K562 (cell line): ENCODE measurements around the gene ANKEF1. TPM values are rescaled to one million over a fixed set of nuclear protein-coding genes. Genes with fewer than 3 reads are reported as not detected.

Source experiments
- ATAC-seq: fragments of 200-7000 bp; cut with Tn5 transposase; 3 replicates; pipeline ENCODE4 v1.9.1; 2020; ENCODE audit warnings: moderate library complexity
- BruUV-seq: library from RNA; stranded (reverse); fragments of 400-500 nt; replicated peaks from 2 replicates; lab custom pipeline; 2021; lab: Mats Ljungman, UMichigan
- CTCF ChIA-PET: fragments of 300-600 bp; formaldehyde crosslinking; extraction: SDS; loops from one replicate; lab custom pipeline; 2021; ENCODE audit warnings: low intra/inter-chr PET ratio; lab: Yijun Ruan, JAX
- POLR2A ChIA-PET: fragments of 300-600, 350-650 bp; sonication (Branson Sonifier 250); formaldehyde crosslinking; extraction: SDS; loops from one replicate; lab custom pipeline; 2021; ENCODE audit warnings: antibody characterized with exemption, inconsistent platforms; lab: Yijun Ruan, JAX
- DNase-seq, 4 experiments: peaks; one replicate each; pipeline versions ENCODE4 v3.0.0 to v3.0.0-alpha.2; 2011 to 2018; ENCODE audit warnings: low spot score in 3 of 4, mixed read lengths in 3 of 4; ENCODE audit errors: extremely low read depth in 1 of 4
- FAIRE-seq: peaks from 2 replicates; lab custom pipeline; 2011; peaks lifted over from hg19 to GRCh38; lab: Jason Lieb, UNC
- H2AFZ ChIP-seq: 2 replicates; pipeline ENCODE4 v1.6.0; 2011; ENCODE audit warnings: low read depth, low read length, control low read depth, inconsistent platforms
- H3K27ac ChIP-seq: fragments of 200-600 bp; 3 replicates; pipeline ENCODE4 v1.8.0; 2011; ENCODE audit warnings: low read depth, mild to moderate bottlenecking, control low read depth, inconsistent platforms, low read length, moderate library complexity, mixed read lengths; ENCODE audit errors: extremely low read depth
- H3K27me3 ChIP-seq, 2 experiments: fragments of 300-600 bp in 1 of 2; 2 replicates in 1 of 2; 3 replicates in 1 of 2; pipeline versions ENCODE4 v1.6.0 to v1.8.0; 2011; ENCODE audit warnings: inconsistent platforms in 2 of 2, low read length in 2 of 2, mild to moderate bottlenecking in 1 of 2, mixed read lengths in 1 of 2, moderate library complexity in 1 of 2; ENCODE audit not compliant: control insufficient read depth in 2 of 2, insufficient read depth in 2 of 2
- H3K36me3 ChIP-seq: fragments of 300-600 bp; 3 replicates; pipeline ENCODE4 v1.8.0; 2011; ENCODE audit warnings: mild to moderate bottlenecking, low read length, inconsistent platforms; ENCODE audit not compliant: control insufficient read depth, insufficient read depth
- H3K4me1 ChIP-seq, 2 experiments: fragments of 200-600 bp in 1 of 2; replicated peaks in 1 of 2; 2 replicates in 1 of 2; 3 replicates in 1 of 2; pipeline versions ENCODE4 v1.5.1 to v1.8.0; 2011; ENCODE audit warnings: inconsistent platforms in 2 of 2, low read length in 2 of 2, mild to moderate bottlenecking in 1 of 2, mixed read lengths in 1 of 2, moderate library complexity in 1 of 2; ENCODE audit not compliant: control insufficient read depth in 2 of 2, insufficient read depth in 2 of 2
- H3K4me2 ChIP-seq: 2 replicates; pipeline ENCODE4 v1.6.1; 2011; ENCODE audit warnings: low read length, control low read depth, inconsistent platforms, mixed read lengths; ENCODE audit not compliant: insufficient read depth
- H3K4me3 ChIP-seq: fragments of 200-600 bp; sonication (generic), shearing (Covaris generic); 2 replicates; pipeline ENCODE4 v1.5.1; 2016; ENCODE audit warnings: control low read depth, inconsistent platforms
- H3K79me2 ChIP-seq: fragments of 200-600 bp; 3 replicates; pipeline ENCODE4 v1.8.0; 2011; ENCODE audit warnings: low read length, inconsistent platforms; ENCODE audit not compliant: control insufficient read depth, insufficient read depth
- H3K9ac ChIP-seq, 2 experiments: 2 replicates each; pipeline versions ENCODE4 v1.6.0 to v1.6.1; 2011; ENCODE audit warnings: low read depth in 2 of 2, low read length in 2 of 2, control low read depth in 1 of 2, inconsistent platforms in 1 of 2, mild to moderate bottlenecking in 1 of 2, mixed read lengths in 1 of 2; ENCODE audit not compliant: insufficient read depth in 1 of 2
- H3K9me1 ChIP-seq: one replicate; pipeline ENCODE4 v1.6.0; 2011; ENCODE audit warnings: inconsistent platforms, mild to moderate bottlenecking, low read length, moderate library complexity; ENCODE audit not compliant: control insufficient read depth, insufficient read depth
- H3K9me3 ChIP-seq: replicated peaks from 2 replicates; pipeline ENCODE4 v1.5.1; 2011; ENCODE audit warnings: low read depth, low read length, inconsistent platforms; ENCODE audit not compliant: control insufficient read depth, insufficient read depth
- H4K20me1 ChIP-seq: replicated peaks from 2 replicates; pipeline ENCODE4 v1.6.1; 2011; ENCODE audit warnings: low read length, inconsistent platforms, mixed read lengths; ENCODE audit not compliant: control insufficient read depth, insufficient read depth
- CGGBP1 ChIP-seq: fragments of 250-450 bp; sonication (Bioruptor Pico); IDR thresholded peaks from 2 replicates; pipeline ENCODE4 v1.9.0; 2021; ENCODE audit warnings: mild to moderate bottlenecking
- ESRRB ChIP-seq: fragments of 250-450 bp; sonication (Bioruptor Pico); IDR thresholded peaks from 2 replicates; pipeline ENCODE4 v1.5.0; 2020; ENCODE audit warnings: mild to moderate bottlenecking, moderate library complexity, borderline replicate concordance
- ILF3 ChIP-seq: fragments of 450-650 bp; IDR thresholded peaks from 2 replicates; pipeline ENCODE4 v1.6.1; 2018; ENCODE audit warnings: antibody characterized with exemption, mild to moderate bottlenecking, moderate library complexity, borderline replicate concordance
- LARP7 ChIP-seq: fragments of 450-650 bp; IDR thresholded peaks from 2 replicates; pipeline ENCODE4 v1.6.1; 2016
- NR2C1 ChIP-seq, 2 experiments: fragments of 450-650 bp; IDR thresholded peaks; 2 replicates each; pipeline ENCODE4 v1.6.1; 2017; ENCODE audit warnings: mild to moderate bottlenecking in 2 of 2, antibody characterized with exemption in 1 of 2, inconsistent platforms in 1 of 2, missing compliant biosample characterization in 1 of 2, missing genetic modification characterization in 1 of 2
- SPI1 ChIP-seq: IDR thresholded peaks from 2 replicates; pipeline ENCODE4 v1.6.1; 2011; ENCODE audit warnings: low read depth, low read length, control low read depth, borderline replicate concordance
- SREBF1 ChIP-seq: fragments of 150-350 bp; IDR thresholded peaks from 2 replicates; pipeline ENCODE4 v1.6.1; 2014; ENCODE audit warnings: antibody characterized with exemption, low read depth, low read length, borderline replicate concordance
- SRSF1 ChIP-seq: fragments of 200-400 bp; formaldehyde crosslinking; IDR thresholded peaks from 2 replicates; pipeline ENCODE4 v1.6.1; 2017; ENCODE audit warnings: mild to moderate bottlenecking, low read depth, low read length, moderate library complexity
- USF1 ChIP-seq: sonication (generic); formaldehyde crosslinking; IDR thresholded peaks from 2 replicates; pipeline ENCODE4 v1.9.0; 2022; ENCODE audit warnings: mild to moderate bottlenecking, missing genetic modification reagents
- ZC3H4 ChIP-seq: sonication (generic); formaldehyde crosslinking; IDR thresholded peaks from 2 replicates; pipeline ENCODE4 v1.9.0; 2021; ENCODE audit warnings: missing genetic modification reagents, borderline replicate concordance
- ZNF280A ChIP-seq: fragments of 450-650 bp; IDR thresholded peaks from 2 replicates; pipeline ENCODE4 v1.6.1; 2018; ENCODE audit warnings: mild to moderate bottlenecking, low read depth; ENCODE audit not compliant: partially characterized antibody
- ZNF395 ChIP-seq: fragments of 200-800 bp; sonication (Bioruptor generic); IDR thresholded peaks from 2 replicates; pipeline ENCODE4 v1.6.1; 2017; ENCODE audit warnings: missing genetic modification characterization, missing compliant biosample characterization
- ZNF785 ChIP-seq: fragments of 250-450 bp; sonication (Bioruptor Pico); IDR thresholded peaks from 2 replicates; pipeline ENCODE4 v1.4.0; 2020; ENCODE audit warnings: mild to moderate bottlenecking
- WGBS: fragments of 100-300 bp; shearing (Covaris generic); methylation state at CpG from one replicate; pipeline ENCODE4 v1.1.6; 2016; ENCODE audit warnings: low coverage, mixed read lengths; ENCODE audit not compliant: insufficient coverage; ENCODE audit errors: missing lambda C conversion rate; 5-methylcytosine and 5-hydroxymethylcytosine counted together
- in situ Hi-C: fragments of 300-500 bp; cut with MboI; formaldehyde crosslinking; loops from 4 replicates; pipeline ENCODE4 v1.15.0; 2018; ENCODE audit warnings: inconsistent platforms, mixed read lengths
- intact Hi-C: fragments of 100-400 bp; cut with micrococcal nuclease; formaldehyde crosslinking; loops from 2 replicates; pipeline ENCODE4 v1.14.2; 2022
- polyA plus RNA-seq, 8 experiments: library from polyadenylated mRNA; depleted of rRNA in 4 of 8; stranded (reverse) in 5 of 8; unstranded in 3 of 8; fragments of >200 nt; fragmentation: Nextera tagmentation in 2 of 8; fragmentation: Illumina TruSeq in 1 of 8; extraction: Ambion mirVana in 2 of 8; extraction: Trizol in 1 of 8; gene quantifications; 2 replicates each; pipeline versions ENCODE4 v1.2.1 to v1.2.3, GENCODE V29; 2011 to 2014; ENCODE audit warnings: inconsistent platforms in 1 of 8, missing spikeins in 1 of 8
- total RNA-seq, 7 experiments: library from RNA; depleted of rRNA in 6 of 7; stranded (reverse); fragments of >200 nt in 6 of 7; fragmentation: Illumina TruSeq in 2 of 7; extraction: Trizol in 2 of 7; gene quantifications; 2 replicates each; pipeline versions ENCODE4 v1.2.1 to v1.2.3, GENCODE V29; 2011 to 2021; ENCODE audit warnings: low replicate concordance in 1 of 7

The ANKEF1 gene
- total and polyA plus RNA-seq, 9 of the 15 experiments (the other 6 are each of a cell fraction or from before 2014, with no cell fraction given), result 0.35 to 2.1 (median 1.7) TPM

- Histone ChIP-seq H2AFZ (no peak overlapping the region), H3K9me3 (no peaks in the 10 kb centered on the region)
- in situ Hi-C loops, result no loop called here
- TF ChIP-seq ZNF280A, result no peak
- no peak for TF ChIP-seq CGGBP1 (CRISPR knock-in tag)
- TF ChIP-seq LARP7, result no peak
- no peak for TF ChIP-seq ESRRB (CRISPR knock-in tag)
- TF ChIP-seq ZNF785 (CRISPR knock-in tag), result no peak
- no peak for TF ChIP-seq USF1 (CRISPR knock-in tag)
- no peak for TF ChIP-seq SREBF1
- no peak for TF ChIP-seq ZC3H4 (CRISPR knock-in tag)
- no peak for TF ChIP-seq ZNF395 (CRISPR knock-in tag)
- no peak for TF ChIP-seq ILF3
- TF ChIP-seq SPI1, result no peak
- TF ChIP-seq NR2C1 (IDR thresholded peaks at IDR 0.05), result no peak
- TF ChIP-seq NR2C1 (tag; IDR thresholded peaks at IDR 0.05), result no peak
- no peak for TF ChIP-seq SRSF1
- TF ChIP-seq, all 486 proteins: peak for 0
- 4% methylated on average over 2 of the region's 2 CpGs for WGBS
- ATAC-seq, result no peak
- no peak for FAIRE-seq
- no TSS peak for BruUV-seq
- no peaks in the 10 kb centered on the region for H4K20me1 ChIP-seq
- H3K27me3 ChIP-seq, result no peaks in the 10 kb centered on the region
- ChIA-PET CTCF (no interaction called here), POLR2A (no interaction called here)
- no peaks in the 10 kb centered on the region for H3K4me1 ChIP-seq
- H3K4me2 ChIP-seq, result no peak overlapping the region
- no peaks in the 10 kb centered on the region for H3K9me1 ChIP-seq
- H3K9ac ChIP-seq, result no peak overlapping the region
- DNase-seq, result no peak
- H3K36me3 ChIP-seq, result no peaks in the 10 kb centered on the region
- no peak overlapping the region for H3K4me3 ChIP-seq
- H3K79me2 ChIP-seq, result no peaks in the 10 kb centered on the region
- no peak overlapping the region for H3K27ac ChIP-seq
- intact Hi-C loops, result no loop called here
These were observed 10.9 kb upstream of the ANKEF1 start for GRCh38 chr20:10023911-10024310.
